Ureter (tissue), 1 donor: ENCODE measurements around the gene CENPT. TPM values are rescaled to one million over a fixed set of nuclear protein-coding genes. Genes with fewer than 3 reads are reported as not detected.
A peak's percentile ranks its signal among the peaks of the same experiment; 100 is the strongest.
"Not testable (repeated sequence)": the region's sequence is repeated elsewhere in the genome, so short reads cannot be mapped to it uniquely, and the experiment has no call there.

Source experiments
- DNase-seq: peaks from one replicate; pipeline ENCODE4 v3.0.0-alpha.2; 2020; ENCODE audit warnings: low spot score
- total RNA-seq: library from RNA; stranded (reverse); gene quantifications from one replicate; pipeline ENCODE4 v1.2.4, GENCODE V29; 2023
- donor health status: DM: yes; HTN: yes; CAD: no.

The CENPT gene
- total RNA-seq, 1 donor from 2014 or later, result 50.9 TPM

- DNase-seq, result no peak
Observed at GRCh38 chr16:67874372-67874771, 26.9 kb upstream of the CENPT start.

- DNase-seq, result no peak
Observed at GRCh38 chr16:67873435-67874370, 26.2 kb upstream of the CENPT start.

GRCh38 chr16:67872631-67873434 is 25.3 kb upstream of the CENPT start, which contains the start of gene EDC4:
Gene EDC4 (plus strand): TSS chr16:67873052. CDS start chr16:67873262, 210 bp downstream.
- DNase-seq, result peak; percentile 83

- DNase-seq, result no peak
Observed at GRCh38 chr16:67872131-67872630, 24.7 kb upstream of the CENPT start.

GRCh38 chr16:67871256-67871655 is 23.8 kb upstream of the CENPT start:
- no peak for DNase-seq

GRCh38 chr16:67869653-67870052 is 22.2 kb upstream of the CENPT start:
- DNase-seq, result no peak

- no peak for DNase-seq
Observed at GRCh38 chr16:67868290-67868689, 20.8 kb upstream of the CENPT start.

GRCh38 chr16:67865318-67865717 is 17.8 kb upstream of the CENPT start:
- DNase-seq, result no peak

GRCh38 chr16:67864594-67864993 is 17.1 kb upstream of the CENPT start:
- no peak for DNase-seq

GRCh38 chr16:67864044-67864443 is 16.6 kb upstream of the CENPT start:
- DNase-seq, result not testable (repeated sequence)

- DNase-seq, result no peak
Observed at GRCh38 chr16:67862623-67863583, 15.4 kb upstream of the CENPT start.

GRCh38 chr16:67861877-67862276 is 14.4 kb upstream of the CENPT start:
- DNase-seq, result no peak

GRCh38 chr16:67860589-67861398 is 13.3 kb upstream of the CENPT start:
- DNase-seq, result no peak

GRCh38 chr16:67858500-67858899 is 11.0 kb upstream of the CENPT start:
- no peak for DNase-seq

- DNase-seq, result peak; percentile 75
Observed at GRCh38 chr16:67857547-67858233, 10.2 kb upstream of the CENPT start.

- no peak for DNase-seq
Observed at GRCh38 chr16:67856927-67857546, 9.5 kb upstream of the CENPT start.

- no peak for DNase-seq
Observed at GRCh38 chr16:67855789-67856188, 8.3 kb upstream of the CENPT start.

- DNase-seq, result no peak
Observed at GRCh38 chr16:67853670-67854069, 6.2 kb upstream of the CENPT start.

- DNase-seq, result no peak
Observed at GRCh38 chr16:67848118-67848517, 625 bp upstream of the CENPT start.
